WERI-Rb-1 (cell line): ENCODE data around the gene HOXA11.

ENCODE experiments used
- DNase-seq: peaks from one replicate; pipeline ENCODE4 v3.0.0-alpha.2; 2020
- H3K27ac ChIP-seq: fragments of 250-450 bp; sonication (Bioruptor Pico); 2 replicates; pipeline ENCODE4 v1.5.1; 2020; ENCODE audit warnings: mild to moderate bottlenecking, moderate library complexity
- H3K27me3 ChIP-seq: fragments of 250-450 bp; sonication (Bioruptor Pico); 2 replicates; pipeline ENCODE4 v1.5.1; 2021; ENCODE audit warnings: mild to moderate bottlenecking, low read depth, moderate library complexity; ENCODE audit not compliant: insufficient read depth, severe bottlenecking
- H3K36me3 ChIP-seq: fragments of 250-450 bp; sonication (Bioruptor Pico); 2 replicates; pipeline ENCODE4 v1.5.1; 2020; ENCODE audit warnings: mild to moderate bottlenecking, moderate library complexity
- H3K4me3 ChIP-seq: 2 replicates; pipeline ENCODE4 v1.5.1; 2011; ENCODE audit warnings: low read depth, mild to moderate bottlenecking, control low read depth, low read length
- H3K9me3 ChIP-seq: fragments of 250-450 bp; sonication (Bioruptor Pico); 2 replicates; pipeline ENCODE4 v1.5.1; 2021; ENCODE audit warnings: mild to moderate bottlenecking, moderate library complexity; ENCODE audit not compliant: severe bottlenecking
- TF ChIP-seq, protein P1 (sequence below): IDR thresholded peaks from 2 replicates; pipeline ENCODE4 v1.5.1; 2011; ENCODE audit warnings: low read depth, mild to moderate bottlenecking, control low read depth, inconsistent platforms, low read length

The HOXA11 gene

DNA sequence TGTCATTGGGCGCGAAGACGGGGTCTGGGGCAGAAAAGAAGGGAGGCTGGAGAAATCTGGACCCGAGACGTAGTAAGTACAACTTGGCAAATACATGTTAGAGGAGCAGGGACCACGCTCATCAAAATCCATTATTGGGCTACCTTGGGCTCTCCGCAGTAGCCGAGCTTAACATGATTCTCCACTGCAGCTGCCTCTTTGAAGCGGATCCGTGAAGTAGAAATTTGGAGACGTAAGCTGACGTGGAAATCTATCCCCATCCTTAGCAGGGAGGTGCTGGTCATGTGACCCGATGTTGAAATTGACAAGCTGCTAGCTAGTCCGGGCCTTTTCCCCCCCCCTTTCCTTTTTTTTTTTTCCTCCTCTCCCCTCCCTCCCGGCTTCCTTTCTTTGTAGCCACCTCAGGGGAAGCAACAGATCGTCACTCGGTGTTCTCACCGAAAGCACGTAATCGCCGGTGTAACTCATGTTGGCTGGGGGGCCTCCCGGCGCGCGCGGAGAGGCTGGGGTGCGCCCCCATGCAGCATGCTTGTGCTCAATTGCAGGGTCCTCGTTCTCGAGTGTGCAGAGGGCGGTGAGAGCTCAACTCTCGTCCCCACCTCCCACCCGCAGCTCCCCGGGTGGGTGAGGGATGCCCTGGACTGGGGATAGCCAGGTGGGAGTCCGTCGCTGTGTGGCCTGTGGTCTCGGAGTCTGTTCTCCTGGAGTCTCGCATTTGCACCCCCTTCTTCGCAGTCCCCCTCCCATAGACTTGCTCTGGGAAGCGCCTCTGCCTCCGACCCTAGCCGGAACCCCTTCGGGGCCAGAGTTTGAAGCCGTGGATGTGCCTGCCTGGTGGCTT lies at the start of gene HOXA11:
Gene HOXA11, minus strand, starts transcription at position 220 of the 841 bp plus-strand sequence. Its CDS starts 88 bp downstream, at position 132.
- Histone ChIP-seq H3K27me3 (peaks cover 97% of the 10 kb centered on the region), H3K27ac (no peak within 1 kb of the TSS)

DNA sequence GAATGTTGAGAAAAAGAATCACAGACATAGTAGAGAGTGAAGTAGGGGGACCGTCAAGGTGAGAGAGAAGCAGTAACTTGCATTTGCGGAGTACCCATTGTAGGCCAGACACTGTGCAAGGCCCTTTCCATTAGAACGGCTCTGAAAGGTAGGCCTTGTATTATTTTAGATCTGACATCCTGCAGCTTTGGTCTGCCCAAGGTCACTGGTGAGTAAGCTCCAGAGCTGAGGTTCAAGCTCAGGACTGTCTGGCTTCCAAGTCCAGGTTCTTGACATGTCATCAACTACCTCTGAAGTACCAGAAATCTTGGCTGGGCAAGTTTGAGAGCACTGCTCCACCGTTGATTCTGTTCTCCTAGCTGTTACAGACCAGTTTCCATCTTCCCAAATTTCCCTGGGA lies 44.4 kb upstream of the HOXA11 start:
- H3K9me3 ChIP-seq = peaks cover 4% of the 10 kb centered on the region

More for the DNA sequence above, at the start of gene HOXA11:
- H3K9me3 ChIP-seq = no peaks in the 10 kb centered on the region
- no peaks in the 10 kb centered on the region for H3K36me3 ChIP-seq
- TF ChIP-seq, protein P1, sequence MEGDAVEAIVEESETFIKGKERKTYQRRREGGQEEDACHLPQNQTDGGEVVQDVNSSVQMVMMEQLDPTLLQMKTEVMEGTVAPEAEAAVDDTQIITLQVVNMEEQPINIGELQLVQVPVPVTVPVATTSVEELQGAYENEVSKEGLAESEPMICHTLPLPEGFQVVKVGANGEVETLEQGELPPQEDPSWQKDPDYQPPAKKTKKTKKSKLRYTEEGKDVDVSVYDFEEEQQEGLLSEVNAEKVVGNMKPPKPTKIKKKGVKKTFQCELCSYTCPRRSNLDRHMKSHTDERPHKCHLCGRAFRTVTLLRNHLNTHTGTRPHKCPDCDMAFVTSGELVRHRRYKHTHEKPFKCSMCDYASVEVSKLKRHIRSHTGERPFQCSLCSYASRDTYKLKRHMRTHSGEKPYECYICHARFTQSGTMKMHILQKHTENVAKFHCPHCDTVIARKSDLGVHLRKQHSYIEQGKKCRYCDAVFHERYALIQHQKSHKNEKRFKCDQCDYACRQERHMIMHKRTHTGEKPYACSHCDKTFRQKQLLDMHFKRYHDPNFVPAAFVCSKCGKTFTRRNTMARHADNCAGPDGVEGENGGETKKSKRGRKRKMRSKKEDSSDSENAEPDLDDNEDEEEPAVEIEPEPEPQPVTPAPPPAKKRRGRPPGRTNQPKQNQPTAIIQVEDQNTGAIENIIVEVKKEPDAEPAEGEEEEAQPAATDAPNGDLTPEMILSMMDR = no peak
- peak within 1 kb of the TSS; percentile 45 for H3K4me3 ChIP-seq
- DNase-seq = peak; percentile 4

DNA sequence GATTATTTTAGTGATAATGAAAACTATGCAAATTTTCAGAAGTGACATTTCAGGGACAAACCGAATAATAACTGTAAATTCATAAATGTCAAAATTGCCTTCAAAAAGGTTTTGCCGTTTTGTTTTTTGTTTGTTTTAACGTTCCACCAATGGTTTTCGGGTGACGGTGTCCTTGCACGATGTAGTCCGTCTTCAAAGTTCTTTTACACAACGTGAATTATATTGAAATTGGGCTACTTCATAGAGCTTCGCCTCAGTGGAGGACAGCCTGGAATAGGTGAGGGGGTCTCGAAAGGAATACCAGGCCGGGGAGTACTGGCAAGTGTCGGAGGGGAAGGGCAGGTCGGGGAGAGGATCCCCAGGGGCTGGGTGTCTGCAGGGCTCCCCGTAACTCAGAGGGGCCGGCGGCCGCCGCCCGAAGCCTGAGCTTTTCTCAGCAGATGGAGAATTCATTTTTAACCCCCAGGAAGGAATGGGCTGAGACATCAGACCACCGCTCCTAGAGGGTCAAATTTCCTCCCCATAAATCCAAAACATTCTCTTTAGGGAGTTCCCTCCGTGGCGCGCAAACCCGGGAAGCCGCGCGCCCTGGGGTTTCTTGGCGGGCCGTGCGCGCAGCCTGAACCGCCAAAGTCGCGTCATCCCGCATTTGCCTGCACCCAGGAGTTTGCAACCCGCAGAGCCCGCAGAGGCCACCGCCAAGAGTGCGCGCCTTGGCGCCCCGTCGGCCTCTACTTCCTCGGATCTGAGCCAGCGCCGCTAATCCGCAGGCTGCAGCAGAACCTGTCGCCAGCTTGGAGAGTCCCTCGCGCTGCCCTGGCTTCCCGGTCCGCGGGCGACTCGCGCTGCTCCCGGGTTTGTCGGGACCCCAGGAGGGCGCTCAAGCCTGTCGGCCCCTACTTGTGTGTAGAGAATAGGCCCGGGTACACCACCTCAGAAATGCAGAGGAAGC lies 40.2 kb upstream of the HOXA11 start:
- no peaks in the 10 kb centered on the region for H3K36me3 ChIP-seq
- H3K9me3 ChIP-seq = peaks cover 4% of the 10 kb centered on the region
- no peak overlapping the region for H3K4me3 ChIP-seq
- peak; percentile 42 for DNase-seq
- H3K27ac ChIP-seq = no peak overlapping the region
- H3K27me3 ChIP-seq = peaks cover 95% of the 10 kb centered on the region
- TF ChIP-seq, protein P1 = no peak

More for the DNA sequence above, 44.4 kb upstream of the HOXA11 start:
- peaks cover 87% of the 10 kb centered on the region for H3K27me3 ChIP-seq
- TF ChIP-seq, protein P1 = no peak
- DNase-seq = no peak
- H3K36me3 ChIP-seq = no peaks in the 10 kb centered on the region
- H3K4me3 ChIP-seq = no peak overlapping the region
- H3K27ac ChIP-seq = no peak overlapping the region

DNA sequence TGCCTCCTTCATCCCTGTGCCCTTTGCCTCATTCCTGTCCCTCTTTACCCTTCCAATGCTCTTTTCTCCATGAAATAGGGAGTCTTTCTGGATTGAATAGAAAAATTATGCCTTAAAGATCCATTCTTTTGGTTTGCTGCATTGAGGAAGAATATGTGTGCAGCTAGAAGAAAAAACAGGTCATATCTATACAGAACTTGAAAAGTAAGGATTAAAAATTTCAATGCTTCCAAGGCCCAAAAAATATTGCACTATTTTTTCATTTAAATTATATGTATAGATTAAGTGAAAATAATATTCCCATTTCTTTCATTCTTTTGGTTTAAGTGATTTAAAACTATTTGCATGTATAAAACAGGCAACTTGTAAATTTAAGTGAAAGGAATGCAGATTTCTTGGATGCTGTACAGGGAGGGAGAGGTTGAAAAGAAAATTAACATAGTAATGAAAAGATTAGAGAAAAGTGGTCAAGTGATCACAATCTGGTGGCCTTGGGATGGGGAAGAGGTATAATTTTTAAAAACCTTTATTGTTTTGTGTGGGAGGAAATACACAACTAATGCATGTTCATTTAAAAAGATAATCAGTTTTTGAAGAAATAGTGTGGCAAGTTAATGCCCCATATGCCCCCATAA lies 39.0 kb upstream of the HOXA11 start:
- H3K4me3 ChIP-seq = no peak overlapping the region
- no peak overlapping the region for H3K27ac ChIP-seq
- TF ChIP-seq, protein P1 = no peak
- peaks cover 4% of the 10 kb centered on the region for H3K9me3 ChIP-seq
- no peak for DNase-seq
- H3K27me3 ChIP-seq = peaks cover 90% of the 10 kb centered on the region
- H3K36me3 ChIP-seq = no peaks in the 10 kb centered on the region

DNA sequence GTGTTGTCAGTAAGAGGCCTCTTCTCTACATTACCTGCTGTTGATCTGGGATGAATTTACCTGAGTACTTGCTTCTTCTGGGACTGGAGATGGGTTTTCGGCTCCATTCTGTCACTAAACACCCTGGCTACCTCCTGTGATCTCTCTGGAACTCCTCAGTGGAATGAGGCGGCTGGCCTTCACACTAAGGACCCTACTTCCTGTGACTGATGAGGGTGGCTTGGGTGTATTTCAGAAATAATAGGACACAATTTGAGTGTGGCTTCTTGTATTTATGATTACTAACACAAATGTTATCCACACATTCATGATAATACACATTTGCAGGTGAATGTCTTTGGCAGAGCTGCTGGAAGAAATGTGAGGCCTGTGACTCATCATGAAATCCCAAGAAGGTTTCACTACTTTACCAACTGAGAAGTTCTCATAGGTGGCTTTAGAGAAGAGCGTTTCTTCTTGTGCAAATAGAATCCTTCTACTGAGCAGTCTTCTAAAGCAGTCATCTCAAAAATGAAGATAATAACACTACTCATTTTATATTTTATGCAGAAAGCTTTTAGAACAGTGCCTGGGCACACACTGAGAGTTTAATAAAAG lies 36.3 kb upstream of the HOXA11 start:
- H3K27me3 ChIP-seq = peaks cover 81% of the 10 kb centered on the region
- no peak overlapping the region for H3K27ac ChIP-seq
- peaks cover 4% of the 10 kb centered on the region for H3K9me3 ChIP-seq
- TF ChIP-seq, protein P1 = no peak
- no peak overlapping the region for H3K4me3 ChIP-seq
- no peak for DNase-seq
- H3K36me3 ChIP-seq = no peaks in the 10 kb centered on the region
